ENCODE results near the gene SORCS1.

The SORCS1 gene

DNA sequence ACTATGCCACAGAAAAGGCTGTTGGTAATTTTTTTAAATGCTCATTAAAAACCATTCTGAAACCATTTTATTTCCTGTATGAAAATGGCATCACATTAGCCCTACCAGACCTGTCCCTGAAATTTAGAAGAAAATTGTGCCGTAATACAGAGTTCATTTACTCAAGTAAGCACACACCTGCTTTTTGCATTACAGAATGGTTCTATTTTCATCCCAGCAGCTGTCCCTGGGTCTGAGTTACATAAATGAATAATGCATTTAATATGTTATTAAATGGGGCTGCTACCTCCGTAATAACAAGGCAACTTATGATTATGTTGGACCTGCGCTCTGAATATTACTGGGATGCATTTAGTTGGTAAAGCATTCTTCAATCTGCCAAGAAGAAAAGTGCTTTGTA, 508.9 kb downstream of the SORCS1 start:
- peaks cover 18% of the 10 kb centered on the region for H3K4me1 ChIP-seq (ENCODE audit: control insufficient read depth, insufficient read depth, low read length)
- TF ChIP-seq, protein P1, sequence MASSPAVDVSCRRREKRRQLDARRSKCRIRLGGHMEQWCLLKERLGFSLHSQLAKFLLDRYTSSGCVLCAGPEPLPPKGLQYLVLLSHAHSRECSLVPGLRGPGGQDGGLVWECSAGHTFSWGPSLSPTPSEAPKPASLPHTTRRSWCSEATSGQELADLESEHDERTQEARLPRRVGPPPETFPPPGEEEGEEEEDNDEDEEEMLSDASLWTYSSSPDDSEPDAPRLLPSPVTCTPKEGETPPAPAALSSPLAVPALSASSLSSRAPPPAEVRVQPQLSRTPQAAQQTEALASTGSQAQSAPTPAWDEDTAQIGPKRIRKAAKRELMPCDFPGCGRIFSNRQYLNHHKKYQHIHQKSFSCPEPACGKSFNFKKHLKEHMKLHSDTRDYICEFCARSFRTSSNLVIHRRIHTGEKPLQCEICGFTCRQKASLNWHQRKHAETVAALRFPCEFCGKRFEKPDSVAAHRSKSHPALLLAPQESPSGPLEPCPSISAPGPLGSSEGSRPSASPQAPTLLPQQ (tag by site-specific recombination; IDR thresholded peaks at IDR 0.05) = no peak
- TF ChIP-seq ZNF660 (tag by site-specific recombination; IDR thresholded peaks at IDR 0.05) = no peak
- no peak for TF ChIP-seq REPIN1 (tag by site-specific recombination; IDR thresholded peaks at IDR 0.05; ENCODE audit: low read depth)
- TF ChIP-seq ZNF221 (tag by site-specific recombination; IDR thresholded peaks at IDR 0.05; ENCODE audit: borderline replicate concordance) = no peak
- POLR2A ChIA-PET = no interaction called here
- H3K36me3 ChIP-seq (ENCODE audit: control insufficient read depth in 2 of 2, insufficient read depth in 1 of 2, low read length in 2 of 2) = no peaks in the 10 kb centered on the region
- CTCF ChIA-PET = interaction anchor here (0.6 kb wide), 1 partner anchor 303 kb away, joined by 3 read pairs; no protein-coding TSS in a partner anchor
- no peak overlapping the region for H3K4me3 ChIP-seq (ENCODE audit: low read depth, low read length)
- no peak overlapping the region for H3K27ac ChIP-seq (ENCODE audit: extremely low read depth, low read depth, low read length)
- H3K9me3 ChIP-seq (ENCODE audit: control insufficient read depth, insufficient read depth, low read depth, low read length) = no peaks in the 10 kb centered on the region

DNA sequence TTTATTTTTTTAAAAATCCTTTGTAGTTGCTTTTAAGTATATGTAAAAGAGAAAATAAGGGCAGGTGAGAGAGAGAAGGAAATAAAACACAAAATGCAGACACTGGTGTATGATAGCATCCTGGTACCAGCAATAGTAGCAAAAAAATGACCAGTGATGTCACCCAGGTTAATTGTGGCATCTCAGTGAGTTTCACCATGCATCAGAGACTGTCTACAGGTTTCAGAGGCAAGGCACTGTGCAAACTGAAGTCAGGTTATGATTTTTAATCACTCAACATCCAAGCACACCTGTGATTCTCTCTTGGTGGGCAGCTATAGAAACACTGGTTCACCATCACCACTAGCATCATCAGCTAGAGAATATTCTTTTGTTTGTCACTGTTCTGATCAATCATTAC, 509.3 kb downstream of the SORCS1 start:
- Histone ChIP-seq H3K9me3 (ENCODE audit: control insufficient read depth, insufficient read depth, low read depth, low read length) (no peaks in the 10 kb centered on the region), H3K4me3 (ENCODE audit: low read depth, low read length) (no peak overlapping the region), H3K36me3 (ENCODE audit: control insufficient read depth in 2 of 2, insufficient read depth in 1 of 2, low read length in 2 of 2) (no peaks in the 10 kb centered on the region), H3K4me1 (ENCODE audit: control insufficient read depth, insufficient read depth, low read length) (peaks cover 22% of the 10 kb centered on the region), H3K27ac (ENCODE audit: extremely low read depth, low read depth, low read length) (no peak overlapping the region)
- no peak for TF ChIP-seq ZNF473 (tag by site-specific recombination; IDR thresholded peaks at IDR 0.05)
- ChIA-PET POLR2A (no interaction called here), CTCF (interaction anchor here (0.7 kb wide), 1 partner anchor 13 kb away, joined by 3 read pairs; no protein-coding TSS in a partner anchor)

DNA sequence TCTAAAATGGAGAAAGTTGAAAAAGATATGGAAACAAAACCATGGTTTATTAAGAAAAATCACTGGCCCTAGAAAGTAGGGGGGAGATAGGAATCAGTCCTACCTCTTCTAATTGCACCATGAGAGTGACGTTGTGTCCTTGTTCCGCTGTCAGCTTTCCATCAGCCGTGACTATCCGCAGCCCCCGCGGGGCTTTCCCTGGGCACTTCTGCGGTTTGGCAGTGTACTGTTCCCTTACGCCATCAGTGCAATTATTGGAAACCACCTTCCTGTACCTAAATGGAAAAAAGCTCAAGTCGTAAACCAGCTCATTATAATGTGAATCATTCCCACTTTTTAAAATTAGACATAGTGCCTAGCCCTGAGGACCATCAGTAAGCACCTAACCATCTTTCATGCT, 512.2 kb downstream of the SORCS1 start:
- CTCF ChIA-PET = interaction anchor here (0.9 to 1.5 kb wide), 2 partner anchors 28 to 855 kb away, joined by 3 to 5 read pairs; no protein-coding TSS in a partner anchor
- POLR2A ChIA-PET = no interaction called here
- H3K36me3 ChIP-seq (ENCODE audit: control insufficient read depth in 2 of 2, insufficient read depth in 1 of 2, low read length in 2 of 2) = no peaks in the 10 kb centered on the region

More for the DNA sequence above, 512.2 kb downstream of the SORCS1 start:
- no peaks in the 10 kb centered on the region for H3K9me3 ChIP-seq (ENCODE audit: control insufficient read depth, insufficient read depth, low read depth, low read length)
- peaks cover 22% of the 10 kb centered on the region for H3K4me1 ChIP-seq (ENCODE audit: control insufficient read depth, insufficient read depth, low read length)
- H3K27ac ChIP-seq (ENCODE audit: extremely low read depth, low read depth, low read length) = no peak overlapping the region
- no peak overlapping the region for H3K4me3 ChIP-seq (ENCODE audit: low read depth, low read length)
- TF ChIP-seq, protein P2, sequence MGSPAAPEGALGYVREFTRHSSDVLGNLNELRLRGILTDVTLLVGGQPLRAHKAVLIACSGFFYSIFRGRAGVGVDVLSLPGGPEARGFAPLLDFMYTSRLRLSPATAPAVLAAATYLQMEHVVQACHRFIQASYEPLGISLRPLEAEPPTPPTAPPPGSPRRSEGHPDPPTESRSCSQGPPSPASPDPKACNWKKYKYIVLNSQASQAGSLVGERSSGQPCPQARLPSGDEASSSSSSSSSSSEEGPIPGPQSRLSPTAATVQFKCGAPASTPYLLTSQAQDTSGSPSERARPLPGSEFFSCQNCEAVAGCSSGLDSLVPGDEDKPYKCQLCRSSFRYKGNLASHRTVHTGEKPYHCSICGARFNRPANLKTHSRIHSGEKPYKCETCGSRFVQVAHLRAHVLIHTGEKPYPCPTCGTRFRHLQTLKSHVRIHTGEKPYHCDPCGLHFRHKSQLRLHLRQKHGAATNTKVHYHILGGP (tag by site-specific recombination; IDR thresholded peaks at IDR 0.05) = no peak
- TF ChIP-seq IKZF3 (tag by site-specific recombination; IDR thresholded peaks at IDR 0.05) = no peak
- TF ChIP-seq ZNF621 (tag by site-specific recombination; IDR thresholded peaks at IDR 0.05) = no peak
- TF ChIP-seq, protein P3, sequence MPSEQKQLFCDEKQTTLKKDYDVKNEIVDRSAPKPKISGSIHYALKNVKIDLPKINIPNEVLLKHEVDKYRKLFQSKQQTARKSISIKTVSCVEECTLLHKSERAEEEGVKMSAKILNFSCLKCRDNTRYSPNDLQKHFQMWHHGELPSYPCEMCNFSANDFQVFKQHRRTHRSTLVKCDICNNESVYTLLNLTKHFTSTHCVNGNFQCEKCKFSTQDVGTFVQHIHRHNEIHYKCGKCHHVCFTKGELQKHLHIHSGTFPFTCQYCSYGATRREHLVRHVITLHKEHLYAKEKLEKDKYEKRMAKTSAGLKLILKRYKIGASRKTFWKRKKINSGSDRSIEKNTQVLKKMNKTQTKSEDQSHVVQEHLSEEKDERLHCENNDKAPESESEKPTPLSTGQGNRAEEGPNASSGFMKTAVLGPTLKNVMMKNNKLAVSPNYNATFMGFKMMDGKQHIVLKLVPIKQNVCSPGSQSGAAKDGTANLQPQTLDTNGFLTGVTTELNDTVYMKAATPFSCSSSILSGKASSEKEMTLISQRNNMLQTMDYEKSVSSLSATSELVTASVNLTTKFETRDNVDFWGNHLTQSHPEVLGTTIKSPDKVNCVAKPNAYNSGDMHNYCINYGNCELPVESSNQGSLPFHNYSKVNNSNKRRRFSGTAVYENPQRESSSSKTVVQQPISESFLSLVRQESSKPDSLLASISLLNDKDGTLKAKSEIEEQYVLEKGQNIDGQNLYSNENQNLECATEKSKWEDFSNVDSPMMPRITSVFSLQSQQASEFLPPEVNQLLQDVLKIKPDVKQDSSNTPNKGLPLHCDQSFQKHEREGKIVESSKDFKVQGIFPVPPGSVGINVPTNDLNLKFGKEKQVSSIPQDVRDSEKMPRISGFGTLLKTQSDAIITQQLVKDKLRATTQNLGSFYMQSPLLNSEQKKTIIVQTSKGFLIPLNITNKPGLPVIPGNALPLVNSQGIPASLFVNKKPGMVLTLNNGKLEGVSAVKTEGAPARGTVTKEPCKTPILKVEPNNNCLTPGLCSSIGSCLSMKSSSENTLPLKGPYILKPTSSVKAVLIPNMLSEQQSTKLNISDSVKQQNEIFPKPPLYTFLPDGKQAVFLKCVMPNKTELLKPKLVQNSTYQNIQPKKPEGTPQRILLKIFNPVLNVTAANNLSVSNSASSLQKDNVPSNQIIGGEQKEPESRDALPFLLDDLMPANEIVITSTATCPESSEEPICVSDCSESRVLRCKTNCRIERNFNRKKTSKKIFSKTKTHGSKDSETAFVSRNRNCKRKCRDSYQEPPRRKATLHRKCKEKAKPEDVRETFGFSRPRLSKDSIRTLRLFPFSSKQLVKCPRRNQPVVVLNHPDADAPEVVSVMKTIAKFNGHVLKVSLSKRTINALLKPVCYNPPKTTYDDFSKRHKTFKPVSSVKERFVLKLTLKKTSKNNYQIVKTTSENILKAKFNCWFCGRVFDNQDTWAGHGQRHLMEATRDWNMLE (tag by site-specific recombination; conservative IDR thresholded peaks at IDR 0.05; ENCODE audit: low read depth) = no peak
- no peak for TF ChIP-seq ZNF610 (tag by site-specific recombination; IDR thresholded peaks at IDR 0.05; ENCODE audit: borderline replicate concordance)
- no peak for TF ChIP-seq HOXC10 (CRISPR knock-in tag; IDR thresholded peaks at IDR 0.05)
- 0 out of 2 replicates have a peak, but pooled peaks have one; percentile 17 for TF ChIP-seq ZNF629 (tag by site-specific recombination; IDR thresholded peaks at IDR 0.05)

Data from HEK293 (cell line).